ENCODE data around the gene AKIRIN1.

Gene AKIRIN1

DNA sequence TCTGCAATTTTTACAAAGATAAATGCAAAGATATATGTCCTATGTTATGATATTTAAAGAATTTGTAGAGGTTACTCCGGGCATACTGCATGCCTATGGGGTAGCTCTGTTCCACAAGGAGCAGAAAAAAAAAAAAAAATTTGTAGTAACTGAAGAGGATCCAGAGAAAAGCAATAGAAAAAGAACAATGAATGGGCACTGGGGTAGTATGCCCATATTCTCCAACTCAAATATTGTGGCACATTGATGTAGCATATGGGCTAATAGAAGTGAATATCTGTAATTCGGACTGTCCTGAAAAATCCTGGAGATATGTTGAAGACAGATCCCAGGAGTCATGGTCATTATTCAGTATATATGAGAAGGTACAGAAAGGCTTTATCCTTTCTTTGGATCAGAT lies 1.1 kb upstream of the AKIRIN1 start:
- TF ChIP-seq CTCF (IDR thresholded peaks at IDR 0.05; ENCODE audit: poor library complexity, severe bottlenecking), result no peak
- no peak for ATAC-seq (ENCODE audit: low read depth)
- DNase-seq (ENCODE audit: low spot score), result no peak
- Histone ChIP-seq H3K36me3 (ENCODE audit: low read depth) (peaks cover 24% of the 10 kb centered on the region), H3K4me1 (ENCODE audit: insufficient read depth, poor library complexity, severe bottlenecking) (peaks cover 35% of the 10 kb centered on the region), H3K9me3 (ENCODE audit: severe bottlenecking) (no peaks in the 10 kb centered on the region), H3K27me3 (ENCODE audit: insufficient read depth, poor library complexity, severe bottlenecking) (no peaks in the 10 kb centered on the region), H3K4me3 (ENCODE audit: severe bottlenecking) (no peak overlapping the region), H3K27ac (ENCODE audit: poor library complexity, severe bottlenecking) (peak overlapping the region; percentile 68)

DNA sequence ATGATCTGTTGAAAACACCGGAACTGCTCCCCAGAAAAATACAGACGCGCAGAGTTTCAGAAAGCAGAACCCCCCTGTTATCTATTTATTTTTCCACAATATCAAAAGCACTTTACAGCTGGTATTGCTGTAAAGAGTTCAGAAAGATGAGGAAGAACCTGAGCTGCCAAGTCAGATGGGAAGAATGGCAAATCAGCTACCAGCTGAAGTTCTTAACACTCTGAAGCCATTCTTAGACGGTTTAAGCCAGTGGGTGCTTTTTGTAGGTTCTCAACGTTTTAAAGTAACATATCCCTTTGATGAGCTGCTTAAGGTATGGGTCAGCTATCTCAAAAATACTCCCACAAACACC lies 714 bp upstream of the AKIRIN1 start:
- H3K4me1 ChIP-seq (ENCODE audit: insufficient read depth, poor library complexity, severe bottlenecking), result peaks cover 32% of the 10 kb centered on the region
- peaks cover 27% of the 10 kb centered on the region for H3K36me3 ChIP-seq (ENCODE audit: low read depth)
- no peak for TF ChIP-seq CTCF (IDR thresholded peaks at IDR 0.05; ENCODE audit: poor library complexity, severe bottlenecking)
- no peaks in the 10 kb centered on the region for H3K9me3 ChIP-seq (ENCODE audit: severe bottlenecking)
- ATAC-seq (ENCODE audit: low read depth), result no peak; the same call in 2 of the 3 replicates
- H3K27ac ChIP-seq (ENCODE audit: poor library complexity, severe bottlenecking), result peak overlapping the region; percentile 68
- peak overlapping the region; percentile 99 for H3K4me3 ChIP-seq (ENCODE audit: severe bottlenecking)
- no peak for DNase-seq (ENCODE audit: low spot score)
- no peaks in the 10 kb centered on the region for H3K27me3 ChIP-seq (ENCODE audit: insufficient read depth, poor library complexity, severe bottlenecking)

DNA sequence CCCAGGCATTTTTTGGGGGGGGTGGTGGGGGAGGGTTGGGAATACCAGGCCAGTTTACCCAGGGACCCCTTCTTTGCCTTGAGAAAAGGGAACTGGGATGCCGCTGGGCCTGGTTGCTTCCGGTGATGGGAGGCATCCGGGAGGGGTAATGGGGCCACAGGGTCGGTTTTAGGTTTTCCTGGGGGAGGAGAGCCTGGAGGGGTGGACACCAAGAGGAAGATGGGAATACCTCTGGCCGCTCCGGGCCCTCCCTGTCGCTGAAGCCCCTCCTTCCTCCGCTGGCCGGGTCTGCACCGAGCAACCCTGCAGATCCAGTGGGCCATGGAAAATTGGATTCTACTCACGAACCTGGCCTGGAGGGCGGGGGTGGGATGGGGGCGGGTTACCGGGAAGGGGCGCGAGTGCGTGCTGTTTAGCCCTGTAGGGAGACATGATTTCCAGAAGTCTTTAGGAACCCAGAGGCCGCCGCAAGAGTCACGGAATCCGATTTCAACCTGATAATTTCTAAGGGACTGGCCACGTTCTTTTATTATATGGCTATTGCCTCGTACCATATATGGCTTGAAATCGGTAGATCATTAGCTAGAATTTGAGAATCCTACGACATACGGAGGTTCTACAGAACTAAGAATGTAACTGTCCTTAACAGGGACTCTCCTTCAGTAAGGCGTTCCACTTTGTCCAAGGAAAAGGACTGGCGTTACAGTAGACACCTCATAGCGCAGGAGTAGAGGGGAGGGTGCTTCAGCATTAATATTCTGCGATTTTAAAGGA lies 749 bp downstream of the AKIRIN1 start:
- no peaks in the 10 kb centered on the region for H3K9me3 ChIP-seq (ENCODE audit: severe bottlenecking)
- TF ChIP-seq CTCF (IDR thresholded peaks at IDR 0.05; ENCODE audit: poor library complexity, severe bottlenecking), result no peak
- DNase-seq (ENCODE audit: low spot score) (no peak), ATAC-seq (ENCODE audit: low read depth) (peak; percentile 22; the same call in 1 of the 3 replicates)
- H3K4me3 ChIP-seq (ENCODE audit: severe bottlenecking), result peak overlapping the region; percentile 99
- H3K27ac ChIP-seq (ENCODE audit: poor library complexity, severe bottlenecking), result peak overlapping the region; percentile 68
- no peaks in the 10 kb centered on the region for H3K27me3 ChIP-seq (ENCODE audit: insufficient read depth, poor library complexity, severe bottlenecking)
- H3K4me1 ChIP-seq (ENCODE audit: insufficient read depth, poor library complexity, severe bottlenecking), result peaks cover 18% of the 10 kb centered on the region
- peaks cover 42% of the 10 kb centered on the region for H3K36me3 ChIP-seq (ENCODE audit: low read depth)

DNA sequence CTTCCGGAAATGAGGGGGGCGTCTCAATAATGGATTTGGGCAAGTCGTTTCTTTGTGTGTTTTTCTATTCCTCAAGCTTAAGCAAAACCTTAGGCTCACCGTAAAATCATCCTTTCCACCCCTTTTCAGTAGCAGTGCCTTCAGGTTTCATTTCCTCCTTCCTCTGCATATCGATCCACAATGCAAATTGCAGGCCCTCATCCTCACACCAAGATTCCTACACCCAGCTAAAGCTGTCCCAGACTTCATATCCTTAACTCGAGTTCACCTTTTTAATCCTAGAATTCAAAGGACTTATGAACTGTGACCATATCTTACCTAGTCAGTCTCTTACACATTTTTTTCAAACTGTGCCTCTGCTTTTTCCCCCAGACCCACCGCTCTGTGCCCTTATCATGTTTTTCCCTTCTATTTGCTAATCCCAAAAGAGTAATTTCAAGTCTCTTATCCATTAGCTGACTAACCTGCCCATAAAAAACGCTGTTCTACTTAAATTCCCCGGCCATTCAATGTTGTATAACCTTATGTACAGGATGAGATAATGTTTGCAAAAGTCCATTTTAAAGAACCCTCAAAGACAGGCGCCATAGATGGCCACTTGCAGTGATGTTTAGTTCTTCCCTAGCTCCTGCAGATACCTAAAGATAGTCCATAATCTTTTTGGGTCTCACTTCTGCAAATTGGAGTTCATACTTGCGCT lies 1.5 kb downstream of the AKIRIN1 start:
- no peak for ATAC-seq (ENCODE audit: low read depth)
- H3K4me1 ChIP-seq (ENCODE audit: insufficient read depth, poor library complexity, severe bottlenecking), result peaks cover 16% of the 10 kb centered on the region

More for the DNA sequence above, 1.5 kb downstream of the AKIRIN1 start:
- Histone ChIP-seq H3K4me3 (ENCODE audit: severe bottlenecking) (peak overlapping the region; percentile 99), H3K27me3 (ENCODE audit: insufficient read depth, poor library complexity, severe bottlenecking) (no peaks in the 10 kb centered on the region), H3K27ac (ENCODE audit: poor library complexity, severe bottlenecking) (peak overlapping the region; percentile 68), H3K36me3 (ENCODE audit: low read depth) (peaks cover 49% of the 10 kb centered on the region), H3K9me3 (ENCODE audit: severe bottlenecking) (no peaks in the 10 kb centered on the region)
- no peak for TF ChIP-seq CTCF (IDR thresholded peaks at IDR 0.05; ENCODE audit: poor library complexity, severe bottlenecking)
- DNase-seq (ENCODE audit: low spot score), result no peak
